ENCODE results near the gene OSCP1.

The OSCP1 gene

GRCh38 chr1:36411674-36412648, 38.3 kb downstream of the OSCP1 start:
- in situ Hi-C loops (cut with HindIII; ENCODE audit: low sequenced_read_pairs) = no loop called here
- DNase-seq (ENCODE audit: low read depth) = no peak
- TF ChIP-seq CTCF (IDR thresholded peaks at IDR 0.05; ENCODE audit: low read depth, low read length, missing control alignments) = no peak
- no peak overlapping the region for H3K4me3 ChIP-seq (ENCODE audit: low read depth, low read length)

GRCh38 chr1:36408479-36408878, 41.8 kb downstream of the OSCP1 start:
- H3K4me3 ChIP-seq (ENCODE audit: low read depth, low read length) = no peak overlapping the region
- in situ Hi-C loops (cut with HindIII; ENCODE audit: low sequenced_read_pairs) = no loop called here
- no peak for DNase-seq (ENCODE audit: low read depth)
- TF ChIP-seq CTCF (IDR thresholded peaks at IDR 0.05; ENCODE audit: low read depth, low read length, missing control alignments) = no peak

GRCh38 chr1:36406440-36406839, 43.8 kb downstream of the OSCP1 start:
- no peak overlapping the region for H3K4me3 ChIP-seq (ENCODE audit: low read depth, low read length)
- no peak for DNase-seq (ENCODE audit: low read depth)
- in situ Hi-C loops (cut with HindIII; ENCODE audit: low sequenced_read_pairs) = no loop called here
- no peak for TF ChIP-seq CTCF (IDR thresholded peaks at IDR 0.05; ENCODE audit: low read depth, low read length, missing control alignments)

GRCh38 chr1:36402504-36402890, 47.8 kb downstream of the OSCP1 start:
- no peak overlapping the region for H3K4me3 ChIP-seq (ENCODE audit: low read depth, low read length)
- no peak for DNase-seq (ENCODE audit: low read depth)
- in situ Hi-C loops (cut with HindIII; ENCODE audit: low sequenced_read_pairs) = no loop called here
- no peak for TF ChIP-seq CTCF (IDR thresholded peaks at IDR 0.05; ENCODE audit: low read depth, low read length, missing control alignments)

- TF ChIP-seq CTCF (IDR thresholded peaks at IDR 0.05; ENCODE audit: low read depth, low read length, missing control alignments) = no peak
- no peak overlapping the region for H3K4me3 ChIP-seq (ENCODE audit: low read depth, low read length)
- in situ Hi-C loops (cut with HindIII; ENCODE audit: low sequenced_read_pairs) = no loop called here
- no peak for DNase-seq (ENCODE audit: low read depth)
Measured at GRCh38 chr1:36401602-36402503, 48.4 kb downstream of the OSCP1 start.

GRCh38 chr1:36400825-36401601, 49.2 kb downstream of the OSCP1 start:
- H3K4me3 ChIP-seq (ENCODE audit: low read depth, low read length) = no peak overlapping the region
- in situ Hi-C loops (cut with HindIII; ENCODE audit: low sequenced_read_pairs) = no loop called here
- no peak for DNase-seq (ENCODE audit: low read depth)
- no peak for TF ChIP-seq CTCF (IDR thresholded peaks at IDR 0.05; ENCODE audit: low read depth, low read length, missing control alignments)

Data from astrocyte of the cerebellum (primary cell).